CD4-positive, alpha-beta T cell treated with Interferon alpha-2 for 1 hour (primary cell): ENCODE measurements around the gene IGSF6.
"Not testable (repeated sequence)": the region's sequence is repeated elsewhere in the genome, so short reads cannot be mapped to it uniquely, and the experiment has no call there.

Source experiments
- DNase-seq, 2 donors: peaks; one replicate each; pipeline ENCODE4 v3.0.0-alpha.2; 2020 to 2022

IGSF6 gene, protein sequence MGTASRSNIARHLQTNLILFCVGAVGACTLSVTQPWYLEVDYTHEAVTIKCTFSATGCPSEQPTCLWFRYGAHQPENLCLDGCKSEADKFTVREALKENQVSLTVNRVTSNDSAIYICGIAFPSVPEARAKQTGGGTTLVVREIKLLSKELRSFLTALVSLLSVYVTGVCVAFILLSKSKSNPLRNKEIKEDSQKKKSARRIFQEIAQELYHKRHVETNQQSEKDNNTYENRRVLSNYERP

DNA sequence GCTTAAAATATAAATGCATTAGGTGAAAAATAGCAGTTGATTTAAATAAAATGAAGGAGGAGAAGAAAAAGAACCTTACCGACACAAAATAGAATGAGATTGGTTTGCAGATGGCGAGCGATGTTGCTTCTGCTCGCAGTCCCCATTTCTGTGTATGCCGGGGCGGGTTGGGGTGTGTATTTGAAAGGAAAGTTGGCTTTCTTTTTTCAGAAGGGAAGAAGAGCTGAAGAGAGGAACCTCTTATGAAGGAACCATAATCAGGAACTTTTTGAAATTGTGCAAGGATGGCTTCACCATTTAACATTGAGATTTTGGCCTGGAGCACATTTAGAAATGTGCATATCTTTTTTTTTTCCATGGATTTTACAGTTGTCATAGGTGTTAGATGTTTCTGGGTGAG lies at the start of gene IGSF6:
TSS of gene IGSF6 (minus strand) at position 156 of the 400 bp plus-strand sequence. CDS start at position 146, 10 bp downstream.
- peak in 1 of 2 donors; percentile 23 for DNase-seq

DNA sequence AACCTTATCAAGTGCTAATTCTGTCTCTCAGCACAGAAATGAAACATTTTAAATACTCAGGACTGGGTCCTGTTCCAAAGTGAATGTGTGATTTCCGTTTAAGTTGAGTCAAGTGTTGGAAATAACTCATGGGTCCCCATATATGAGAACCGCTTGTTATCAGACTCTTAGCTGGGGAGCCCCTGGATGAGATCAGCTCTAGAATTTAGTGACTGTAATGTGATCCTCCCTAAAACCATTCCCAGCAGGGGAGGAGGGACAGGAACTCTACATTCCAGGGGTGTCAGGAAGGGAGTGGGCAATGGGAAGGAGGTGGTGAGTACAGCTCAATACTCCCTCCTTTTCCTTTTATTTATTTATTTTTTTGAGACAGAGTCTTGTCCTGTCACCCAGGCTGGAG lies 48.9 kb upstream of the IGSF6 start:
- no peak for DNase-seq

DNA sequence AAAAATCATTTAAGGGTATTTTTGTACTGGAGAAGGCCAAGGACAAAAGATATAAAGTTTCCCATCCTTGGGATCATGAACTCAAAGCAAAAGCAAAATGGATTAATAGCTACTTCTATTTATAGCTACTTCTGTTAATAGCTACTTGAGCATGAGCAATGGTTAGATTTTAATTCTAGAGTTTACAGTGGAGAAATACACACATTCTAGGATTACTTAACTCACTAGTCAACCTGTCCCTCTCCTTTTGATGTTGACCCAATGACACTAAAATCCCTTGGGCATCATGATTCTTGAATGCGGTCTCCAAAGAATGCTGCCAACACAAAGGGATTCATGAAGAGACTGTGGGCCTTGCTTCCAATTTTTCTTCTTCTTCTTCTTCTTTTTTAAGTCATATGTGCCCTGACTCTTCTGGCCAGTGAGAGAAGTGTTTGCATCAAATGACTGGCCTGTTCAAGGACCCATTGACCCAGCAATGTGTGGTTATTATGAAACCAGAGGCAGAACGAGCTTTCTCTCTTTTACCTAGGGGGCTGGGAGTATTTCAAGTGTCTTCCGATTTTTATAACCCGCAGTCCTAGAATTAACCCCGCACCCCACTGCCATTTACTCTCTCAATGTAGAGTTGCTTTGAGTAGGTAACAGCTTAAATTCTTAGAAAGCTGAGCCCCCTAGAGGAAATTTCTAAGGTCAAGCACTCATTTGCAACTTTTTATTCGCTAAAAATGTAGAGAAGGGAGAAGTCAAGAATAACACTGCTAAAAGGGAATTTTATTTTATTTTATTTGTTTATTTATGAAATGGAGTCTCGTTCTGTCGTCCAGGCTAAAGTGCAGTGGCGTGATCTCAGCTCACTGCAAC lies 46.0 kb upstream of the IGSF6 start:
- DNase-seq, result no peak

DNA sequence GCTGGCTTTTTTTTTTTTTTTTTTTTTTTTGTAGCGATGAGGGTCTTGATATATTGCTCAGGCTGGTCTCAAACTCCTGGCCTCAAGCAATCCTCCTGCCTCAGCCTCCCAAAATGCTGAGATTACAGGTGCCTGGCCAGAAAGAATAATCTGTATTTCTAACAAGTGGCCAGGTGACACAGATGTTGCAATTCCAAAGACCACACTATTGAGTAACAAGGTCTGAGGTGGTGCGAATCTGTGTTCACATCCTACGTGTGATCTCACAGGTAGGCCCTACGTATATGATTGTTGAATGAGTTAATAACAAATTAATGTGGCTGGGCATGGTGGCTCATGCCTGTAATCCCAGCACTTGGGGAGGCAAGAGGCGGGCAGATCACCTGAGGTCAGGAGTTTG lies 44.6 kb upstream of the IGSF6 start:
- no peak for DNase-seq

DNA sequence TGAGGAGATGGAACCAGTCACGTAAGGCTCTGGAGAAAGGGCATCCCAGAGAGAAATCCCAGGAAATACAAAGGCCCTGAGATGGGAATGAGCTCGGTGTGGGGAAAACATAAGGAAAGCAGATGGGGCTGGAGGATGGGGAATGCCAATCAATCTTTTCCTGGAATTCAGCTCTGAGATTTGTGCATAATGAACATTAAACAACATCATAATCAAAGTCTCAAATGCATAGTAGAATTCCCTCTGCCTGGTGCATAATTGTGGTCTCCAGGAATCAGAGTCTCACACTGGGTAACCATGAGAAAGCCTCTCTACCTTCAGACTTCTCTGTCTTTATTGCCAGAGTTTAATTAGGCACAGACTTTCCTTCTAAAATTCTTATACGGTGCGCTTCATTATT lies 42.2 kb upstream of the IGSF6 start:
- no peak for DNase-seq

DNA sequence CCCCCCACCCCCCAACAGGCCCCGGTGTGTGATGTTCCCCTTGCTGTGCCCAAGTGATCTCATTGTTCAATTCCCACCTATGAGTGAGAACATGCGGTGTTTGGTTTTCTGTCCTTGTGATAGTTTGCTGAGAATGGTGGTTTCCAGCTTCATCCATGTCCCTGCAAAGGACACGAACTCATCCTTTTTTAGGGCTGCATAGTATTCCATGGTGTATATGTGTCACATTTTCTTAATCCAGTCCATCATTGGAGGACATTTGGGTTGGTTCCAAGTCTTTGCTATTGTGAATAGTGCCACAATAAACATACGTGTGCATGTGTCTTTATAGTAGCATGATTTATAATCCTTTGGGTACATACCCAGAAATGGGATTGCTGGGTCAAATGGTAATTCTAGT lies 38.6 kb upstream of the IGSF6 start:
- not testable (repeated sequence) for DNase-seq

DNA sequence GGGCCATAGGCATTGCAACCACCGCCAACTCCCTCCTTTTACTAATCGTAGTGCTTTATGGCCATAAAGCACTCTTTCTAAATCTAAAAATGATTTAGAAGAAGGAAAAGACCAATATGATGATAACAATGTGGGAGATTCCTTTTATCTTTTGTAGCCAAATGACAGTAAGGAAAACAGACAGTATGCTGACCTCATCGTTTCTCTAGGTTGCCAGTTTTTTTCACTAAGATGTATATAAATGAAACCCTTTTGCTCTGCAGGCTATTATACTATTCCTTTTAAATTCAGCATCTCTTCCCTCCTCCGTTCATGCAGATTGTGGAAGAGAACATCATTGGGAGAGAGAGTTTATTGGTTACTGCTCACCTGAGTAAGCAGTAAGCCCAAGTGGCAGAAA lies 36.7 kb upstream of the IGSF6 start:
- no peak for DNase-seq

DNA sequence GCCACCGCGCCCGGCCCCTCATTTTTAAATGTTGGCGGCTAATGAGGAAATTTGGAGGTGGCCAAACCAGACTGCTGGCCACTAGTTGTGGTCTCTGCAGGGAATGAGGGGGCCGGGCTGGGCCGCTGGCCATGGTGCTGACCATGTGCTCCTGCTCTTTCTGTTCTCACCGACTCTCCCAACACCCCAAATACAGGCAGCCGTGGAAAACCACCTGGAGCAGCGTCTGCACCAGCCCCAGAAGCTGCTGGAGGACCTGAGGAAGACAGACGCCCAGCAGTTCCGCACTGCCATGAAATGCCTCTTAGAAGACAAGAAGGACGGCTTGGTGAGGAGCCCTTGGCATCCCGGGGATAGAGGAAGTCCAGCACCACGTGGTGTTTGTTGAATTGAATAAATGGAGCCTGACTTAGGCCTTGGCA lies 32.6 kb upstream of the IGSF6 start:
- no peak for DNase-seq

DNA sequence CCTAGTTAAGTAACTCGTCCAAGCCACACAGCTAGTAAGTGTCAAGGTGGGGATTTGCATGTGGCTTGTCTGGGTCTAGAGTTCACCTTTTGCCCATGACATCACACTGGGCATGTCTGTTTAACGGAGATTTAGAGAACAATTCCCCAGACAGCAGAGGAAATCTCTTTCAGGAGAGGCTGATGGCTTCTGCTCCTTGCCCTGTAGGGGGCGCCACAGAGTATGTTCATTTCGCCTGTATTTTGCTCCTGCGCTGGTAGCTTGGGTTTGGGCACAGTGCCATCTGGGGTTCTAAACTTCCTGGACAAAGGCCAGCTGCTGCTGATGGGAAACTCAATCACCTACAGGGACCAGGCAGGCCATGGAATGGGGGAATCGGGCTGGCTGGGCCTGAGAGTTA lies 31.8 kb upstream of the IGSF6 start:
- peak; percentile 3 to 33 for DNase-seq

DNA sequence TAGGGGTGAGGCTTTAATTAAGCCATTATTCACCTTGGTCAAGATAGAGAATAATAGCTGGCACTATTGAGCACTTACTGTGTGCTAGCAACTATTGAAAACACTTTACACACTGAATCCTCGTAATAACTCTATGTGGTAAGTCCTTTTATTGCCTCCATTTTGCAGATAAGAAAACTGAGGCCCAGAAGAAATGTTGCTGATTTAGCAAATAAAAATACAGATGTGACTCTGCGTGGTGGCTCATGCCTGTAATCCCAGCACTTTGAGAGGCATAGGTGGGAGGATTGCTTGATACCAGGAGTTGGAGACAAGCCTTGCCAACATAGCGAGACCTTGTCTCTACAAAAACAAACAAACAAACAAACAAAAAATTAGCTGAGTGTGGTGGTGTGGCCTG lies 30.8 kb upstream of the IGSF6 start:
- no peak for DNase-seq

DNA sequence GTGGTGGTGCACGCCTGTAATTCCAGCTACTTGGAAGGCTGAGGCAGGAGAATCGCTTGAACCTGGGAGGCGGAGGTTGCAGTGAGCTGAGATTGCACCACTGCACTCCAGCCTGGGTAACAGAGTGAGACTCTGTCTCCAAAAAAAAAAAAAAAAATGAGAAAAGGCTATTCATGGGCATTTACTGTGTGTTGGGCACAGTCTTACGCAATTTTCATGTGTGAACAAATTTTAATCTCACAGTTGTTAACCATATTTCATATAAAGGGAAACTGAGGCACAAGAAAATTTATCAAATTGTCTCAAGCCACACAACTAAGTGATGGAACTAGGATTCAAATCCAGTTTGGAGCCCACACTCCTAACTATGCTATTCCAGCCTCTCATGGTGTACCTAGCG lies 28.3 kb upstream of the IGSF6 start:
- DNase-seq, result not testable (repeated sequence)

DNA sequence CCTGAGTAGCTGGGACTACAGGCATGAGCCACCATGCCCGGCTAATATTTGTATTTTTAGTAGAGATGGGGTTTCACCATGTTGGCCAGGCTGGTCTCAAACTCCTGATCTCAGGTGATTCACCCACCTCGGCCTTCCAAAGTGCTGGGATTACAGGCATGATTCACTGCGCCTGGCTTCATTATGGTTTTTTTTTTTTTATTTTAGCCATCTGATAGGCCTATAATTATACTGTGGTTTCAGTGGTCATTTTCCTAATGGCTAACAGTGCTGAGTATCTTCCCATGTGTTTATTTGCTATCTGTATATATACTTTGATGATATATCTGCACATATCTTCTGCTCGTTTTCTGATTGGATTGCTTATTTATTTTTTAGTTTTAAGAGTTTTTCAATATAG lies 22.0 kb upstream of the IGSF6 start:
- DNase-seq, result not testable (repeated sequence)

DNA sequence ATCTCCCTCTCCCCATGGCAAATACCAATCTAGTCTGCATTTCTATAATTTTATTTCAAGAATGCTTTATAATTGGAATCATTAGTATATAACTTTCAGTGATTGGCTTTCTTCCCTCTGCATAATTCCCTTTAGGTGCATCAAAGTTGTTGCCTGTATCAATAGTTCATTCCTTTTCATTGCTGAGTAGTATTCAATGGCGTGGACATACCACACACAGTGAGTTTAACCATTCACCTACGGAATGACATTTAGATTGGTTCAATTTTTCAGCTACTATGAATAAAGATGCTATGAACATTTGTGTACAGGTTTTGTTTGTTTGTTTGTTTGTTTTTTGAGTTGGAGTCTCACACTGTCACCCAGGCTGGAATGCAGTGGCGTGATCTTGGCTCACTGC lies 21.1 kb upstream of the IGSF6 start:
- no peak for DNase-seq

DNA sequence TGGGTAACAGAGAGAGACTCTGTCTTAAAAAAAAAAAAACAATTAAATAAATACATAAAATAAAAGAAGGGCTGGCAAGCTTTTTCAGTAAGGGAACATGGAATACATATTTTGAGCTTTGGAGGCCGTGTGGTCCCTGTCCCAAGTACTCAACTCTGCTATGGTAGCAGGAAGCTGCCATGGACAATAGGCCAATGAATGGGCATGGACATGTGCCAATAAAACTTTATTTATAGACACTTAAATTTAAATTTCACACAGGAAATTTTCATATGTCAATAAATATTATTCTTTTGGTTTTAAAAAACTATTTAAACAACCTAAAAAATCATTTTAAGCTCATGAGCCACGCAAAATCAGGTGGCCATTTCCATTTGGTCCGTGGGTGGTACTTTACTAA lies 15.2 kb upstream of the IGSF6 start:
- no peak for DNase-seq

DNA sequence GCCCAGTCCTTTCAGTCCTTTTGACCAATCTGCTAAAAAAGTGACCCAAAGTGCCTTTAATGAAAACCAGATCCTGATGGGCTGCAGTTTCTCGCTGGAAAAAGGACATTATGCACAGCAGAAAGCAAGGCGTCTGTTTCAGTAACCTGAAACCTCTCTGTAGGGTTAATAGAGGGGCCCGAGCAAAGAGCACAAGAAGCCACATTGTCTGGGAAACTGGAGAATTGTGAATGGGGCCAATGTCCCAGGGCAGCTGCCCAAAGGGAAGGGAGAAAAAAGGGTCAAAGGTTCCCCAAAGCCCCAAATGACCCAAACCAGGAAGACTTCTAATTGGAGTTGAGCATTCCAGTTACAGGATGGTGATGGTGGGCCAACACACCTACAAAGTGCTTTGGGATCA lies 14.4 kb upstream of the IGSF6 start:
- DNase-seq, result no peak

DNA sequence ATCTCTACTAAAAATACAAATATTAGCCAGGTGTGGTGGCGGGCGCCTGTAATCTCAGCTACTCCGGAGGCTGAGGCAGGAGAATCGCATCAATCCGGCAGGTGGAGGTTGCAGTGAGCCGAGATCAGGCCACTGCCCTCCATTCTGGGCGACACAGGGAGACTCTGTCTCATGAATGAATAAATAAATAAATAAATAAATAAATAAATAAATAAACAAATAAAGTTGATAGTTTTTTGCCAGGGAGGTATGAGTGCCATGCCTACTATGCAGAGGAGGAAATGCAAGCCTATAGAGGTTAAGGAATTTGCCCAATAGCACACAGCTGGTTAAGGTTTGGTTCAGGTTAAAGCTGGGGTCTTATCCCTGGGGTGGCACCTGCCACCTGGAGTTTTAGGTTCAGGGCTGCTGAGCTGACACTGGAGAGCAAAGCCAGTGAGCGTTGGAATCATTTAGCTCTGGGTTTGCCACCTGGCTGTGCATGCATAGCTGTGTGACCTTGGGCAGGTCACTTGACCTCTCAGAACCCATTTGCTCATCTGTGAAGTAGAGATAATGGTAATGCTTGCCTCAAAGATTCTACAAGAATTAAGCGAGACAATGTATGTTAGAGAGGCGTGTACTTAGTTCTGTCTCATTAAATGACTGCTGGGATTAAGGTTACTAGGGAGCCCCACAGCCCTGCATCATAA lies 12.5 kb upstream of the IGSF6 start:
- no peak for DNase-seq

DNA sequence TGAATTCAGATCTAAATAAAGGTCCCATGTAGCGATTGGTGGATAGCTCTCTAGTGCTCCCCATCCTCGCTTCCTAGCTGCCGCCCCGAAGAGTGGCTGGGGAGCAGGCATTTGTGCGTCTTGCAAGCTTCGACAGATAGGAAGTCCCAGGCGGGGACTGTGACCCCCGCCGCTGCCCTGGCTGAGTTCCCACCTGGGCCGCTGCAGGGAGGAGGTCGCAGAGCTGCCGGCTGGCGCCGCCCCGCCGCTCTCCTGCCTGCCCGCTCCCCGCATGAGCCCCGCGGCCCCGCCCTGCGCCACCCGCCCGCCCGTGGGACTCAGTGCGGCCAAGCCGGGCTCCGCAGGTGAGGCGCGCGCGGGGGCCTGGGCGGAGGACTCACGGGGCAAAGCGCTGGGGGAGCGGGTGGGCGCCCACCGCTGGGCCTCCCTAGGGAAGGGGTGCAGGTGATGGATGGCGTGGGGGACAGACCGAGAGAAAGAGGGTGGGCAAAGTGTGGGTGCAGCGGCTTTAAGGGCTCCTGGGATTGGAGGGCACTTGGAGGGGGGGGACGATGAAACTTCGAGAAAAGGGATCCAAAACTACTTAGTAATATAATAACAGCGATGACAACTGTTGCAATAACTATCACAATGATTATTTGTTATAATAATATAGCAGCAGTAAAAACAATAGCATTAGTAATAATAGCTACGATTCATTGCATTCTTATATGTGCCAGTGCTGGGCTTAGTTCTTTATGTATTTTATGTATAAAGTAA lies 11.7 kb upstream of the IGSF6 start, which contains the start of gene OTOA:
TSS of gene OTOA (plus strand) at position 80 of the 759 bp plus-strand sequence. CDS start 14,547 bp downstream, outside the sequence.
- peak; percentile 22 to 25 for DNase-seq

DNA sequence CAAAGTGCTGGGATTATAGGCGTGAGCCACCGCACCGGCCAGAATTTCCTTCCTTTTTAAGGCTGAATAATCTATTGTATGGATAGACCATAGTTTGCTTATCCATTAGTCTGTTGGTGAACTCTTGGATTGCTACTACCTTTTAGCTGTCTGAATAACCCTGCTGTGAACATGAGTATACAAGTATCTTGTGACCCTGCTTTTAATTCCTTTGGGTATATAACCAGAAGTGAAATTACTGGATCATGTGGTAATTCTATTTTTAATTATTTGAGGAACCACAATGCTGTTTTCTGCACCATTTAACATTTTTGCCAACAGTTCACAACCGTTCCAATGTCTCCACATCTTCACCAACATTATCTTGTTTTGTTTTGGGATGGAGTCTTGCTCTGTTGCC lies 6.7 kb upstream of the IGSF6 start:
- DNase-seq, result no peak

DNA sequence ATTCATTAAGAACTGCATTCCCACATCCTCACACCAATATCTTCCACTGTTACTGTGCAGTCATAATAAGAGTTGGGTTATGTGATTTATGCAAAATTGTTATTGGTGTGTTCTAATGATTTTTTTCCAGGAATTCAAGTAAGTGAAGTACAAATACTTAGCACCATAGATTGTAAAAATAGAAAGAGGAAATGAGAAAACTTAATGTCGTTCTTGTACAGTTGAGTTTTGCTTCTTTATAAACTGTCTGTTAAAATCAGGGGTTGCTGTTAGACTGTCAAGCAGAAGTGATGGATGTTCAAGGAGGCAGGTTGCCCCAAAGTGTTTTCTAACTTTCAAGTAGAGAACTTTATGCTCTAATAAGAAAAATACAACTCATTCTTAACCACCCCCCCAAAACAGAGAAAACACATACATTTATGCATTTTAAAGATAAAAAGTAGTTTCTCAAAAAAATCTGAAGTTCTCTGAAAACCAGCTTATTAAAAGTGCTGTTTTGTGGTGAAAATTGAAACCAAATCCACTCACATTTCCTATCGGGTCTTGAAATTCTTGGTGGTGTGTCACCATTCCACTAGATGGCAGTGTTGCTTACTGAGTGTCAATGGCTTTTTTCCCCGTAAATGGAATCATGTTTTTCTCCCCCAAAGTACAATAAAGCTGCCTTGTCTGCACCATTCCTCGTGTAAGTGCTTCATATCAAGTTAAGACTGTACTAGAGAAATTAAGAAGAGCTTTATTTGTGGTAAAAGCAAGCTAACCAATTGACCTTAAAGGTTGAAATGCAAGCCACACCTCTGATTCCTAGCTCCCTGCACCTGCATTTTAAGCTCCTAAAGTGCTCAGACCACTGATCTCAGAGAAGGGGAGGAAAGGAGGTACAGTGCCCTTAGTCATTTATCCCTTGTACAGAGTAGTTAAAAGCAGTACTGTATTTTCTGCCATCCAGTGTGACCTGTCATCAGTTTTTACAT lies 4.7 kb upstream of the IGSF6 start:
- peak; percentile 54 to 77 for DNase-seq

DNA sequence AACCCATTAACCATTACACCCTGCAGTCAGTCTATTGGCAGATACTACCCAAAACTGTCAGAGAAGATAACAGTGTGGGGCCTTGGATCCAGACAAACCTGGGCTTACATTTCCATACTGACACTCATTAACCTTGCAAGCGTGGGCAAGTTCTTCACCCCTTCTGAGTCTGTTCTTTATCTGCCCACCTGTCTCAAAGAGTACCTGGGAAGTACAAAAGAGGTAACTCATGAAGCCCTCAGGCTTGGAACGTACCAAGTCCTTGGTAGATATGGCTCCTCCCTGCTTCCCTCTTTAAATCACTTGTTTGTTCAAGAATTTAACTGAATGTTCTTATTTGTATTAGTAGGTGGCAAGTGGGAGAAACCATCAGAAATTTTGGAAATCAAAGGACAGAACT lies 2.5 kb upstream of the IGSF6 start:
- DNase-seq, result no peak

DNA sequence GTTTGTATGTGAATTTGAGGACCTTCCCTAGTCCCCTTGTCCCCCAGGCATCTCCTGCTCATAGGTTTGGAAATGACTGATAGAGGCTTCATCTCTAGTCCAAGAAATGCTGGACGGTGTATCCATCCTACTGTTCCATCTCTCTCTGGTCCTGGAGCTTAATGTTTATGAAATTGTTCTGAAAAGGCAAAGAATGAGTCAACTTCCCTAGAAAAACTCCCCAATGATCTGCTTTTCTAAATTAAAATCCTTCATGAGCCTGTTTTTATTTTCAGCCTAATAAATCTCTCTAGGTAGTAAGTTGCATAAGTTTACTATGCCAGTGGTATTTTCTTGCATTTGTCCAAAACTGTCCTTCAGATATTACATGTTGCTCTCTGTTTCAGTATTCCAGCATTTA lies 2.1 kb upstream of the IGSF6 start:
- DNase-seq, result no peak

DNA sequence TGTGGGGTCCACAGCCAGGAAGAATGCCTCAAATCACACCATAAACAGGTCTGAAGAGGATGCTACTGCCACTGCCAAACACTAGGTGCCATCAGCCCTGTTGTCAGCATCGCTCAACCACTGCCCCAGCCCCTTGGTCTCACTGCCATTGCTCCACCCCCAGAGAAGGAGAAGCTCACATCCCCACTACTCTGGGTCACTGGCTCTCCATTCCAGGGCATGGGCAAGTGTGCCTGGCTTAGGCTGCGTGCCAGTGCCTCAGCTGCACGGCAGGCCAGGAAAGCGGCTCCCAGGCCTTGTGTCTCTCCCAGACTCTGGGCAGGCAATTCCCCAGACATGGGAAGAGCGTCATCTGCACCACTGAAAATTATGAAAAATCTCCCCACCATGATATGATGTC lies 1.2 kb upstream of the IGSF6 start:
- no peak for DNase-seq
